Psoas muscle (tissue), 8 donors: Measurements from ENCODE around the gene ACAD8. TPM values are rescaled to one million over a fixed set of nuclear protein-coding genes. Genes with fewer than 3 reads are reported as not detected.
A peak's percentile ranks its signal among the peaks of the same experiment; 100 is the strongest.

Experiments used
- ATAC-seq, 4 donors: fragments of 200-7000 bp; cut with Tn5 transposase; one replicate each; pipeline ENCODE4 v1.9.1; 2020; ENCODE audit warnings: moderate library complexity in 3 of 4, mild to moderate bottlenecking in 2 of 4
- DNase-seq, 2 donors: peaks; one replicate each; pipeline ENCODE4 v3.0.0-alpha.2; 2020
- H3K27ac ChIP-seq: fragments of 200-600 bp; one replicate; pipeline ENCODE4 v1.8.0; 2022
- H3K27me3 ChIP-seq, 3 donors: fragments of 200-600 bp in 1 of 3; one replicate each; pipeline versions ENCODE4 v1.6.1 to v1.8.0; 2013 to 2022; ENCODE audit warnings: low read length in 2 of 3, mild to moderate bottlenecking in 2 of 3, moderate library complexity in 1 of 3; ENCODE audit not compliant: insufficient read depth in 3 of 3
- H3K36me3 ChIP-seq, 2 donors: fragments of 200-600 bp in 1 of 2; one replicate each; pipeline versions ENCODE4 v1.6.1 to v1.8.0; 2013 to 2022; ENCODE audit warnings: low read depth in 1 of 2, mild to moderate bottlenecking in 1 of 2, moderate library complexity in 1 of 2; ENCODE audit not compliant: insufficient read depth in 1 of 2
- H3K4me1 ChIP-seq: fragments of 200-600 bp; one replicate; pipeline ENCODE4 v1.8.0; 2022
- H3K4me3 ChIP-seq: fragments of 200-600 bp; one replicate; pipeline ENCODE4 v1.8.0; 2022; ENCODE audit warnings: mild to moderate bottlenecking
- H3K9me3 ChIP-seq: fragments of 200-600 bp; one replicate; pipeline ENCODE4 v1.8.0; 2022
- WGBS, 3 donors: extraction: QIAGEN DNeasy Blood & Tissue Kit; methylation state at CpG; one replicate each; pipeline versions ENCODE4 v1.1.6 to v1.1.7; 2013; 5-methylcytosine and 5-hydroxymethylcytosine counted together
- intact Hi-C, 2 donors: fragments of 100-400 bp; cut with DNase I; formaldehyde crosslinking; loops; one replicate each; pipeline versions ENCODE4 v1.11.0 to v1.14.2; 2022
- polyA plus RNA-seq, 3 donors: library from polyadenylated mRNA; stranded (reverse); fragments of 200-250 nt; gene quantifications; one replicate each; pipeline ENCODE4 v1.2.3, GENCODE V29; 2013
- total RNA-seq, 4 donors: library from RNA; stranded (reverse); fragmentation: NEBNext Ultra II Directional in 2 of 4; extraction: Animal tissue kit (Norgen Biotek cat#: 25700) in 2 of 4; gene quantifications; one replicate each; pipeline versions ENCODE4 v1.2.1 to v1.2.4, GENCODE V29; 2021 to 2023
- TF ChIP-seq, protein P1 (sequence below): fragments of 200-600 bp; IDR thresholded peaks from one replicate; pipeline ENCODE4 v1.8.0; 2022; ENCODE audit warnings: antibody characterized with exemption
- donor health status: healthy with polysubstance abuse.
- donor health status: DM: no; HTN: no; CAD: no; lungs with moderate emphysema.
- donor health status: Bipolar disorder and iron deficiency.
- donor health status: healthy.
- donor health status: DM: yes; HTN: yes; CAD: no.
- donor health status: DM: no; HTN: no; CAD: no.
- donor health status: DM: no; HTN: no; CAD: no.
- donor health status: DM: yes; HTN: yes; CAD: no.

Gene ACAD8
- total and polyA plus RNA-seq, 7 donors = 20.4 to 34.6 (median 28.2) TPM

DNA sequence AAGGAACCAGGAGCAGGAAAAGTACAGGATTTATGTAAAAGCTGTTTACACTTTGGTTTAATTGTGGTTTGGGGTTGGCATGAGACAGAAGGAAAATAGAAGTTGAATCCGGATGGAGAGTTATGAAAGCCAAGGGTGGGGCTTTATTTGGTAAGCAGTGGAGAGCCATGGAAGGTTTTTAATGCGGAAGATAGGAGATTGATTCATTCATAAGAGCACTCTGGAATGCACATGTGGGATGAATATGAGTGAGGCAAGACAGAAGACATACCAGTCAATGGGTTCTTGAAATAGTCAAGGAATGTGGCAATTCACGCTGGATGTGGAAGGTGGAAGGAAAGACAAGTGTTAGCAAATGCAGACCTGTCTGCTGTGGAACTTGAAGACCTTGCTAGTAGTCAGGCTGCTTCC is 13.5 kb downstream of the ACAD8 start:
- TF ChIP-seq, protein P1, sequence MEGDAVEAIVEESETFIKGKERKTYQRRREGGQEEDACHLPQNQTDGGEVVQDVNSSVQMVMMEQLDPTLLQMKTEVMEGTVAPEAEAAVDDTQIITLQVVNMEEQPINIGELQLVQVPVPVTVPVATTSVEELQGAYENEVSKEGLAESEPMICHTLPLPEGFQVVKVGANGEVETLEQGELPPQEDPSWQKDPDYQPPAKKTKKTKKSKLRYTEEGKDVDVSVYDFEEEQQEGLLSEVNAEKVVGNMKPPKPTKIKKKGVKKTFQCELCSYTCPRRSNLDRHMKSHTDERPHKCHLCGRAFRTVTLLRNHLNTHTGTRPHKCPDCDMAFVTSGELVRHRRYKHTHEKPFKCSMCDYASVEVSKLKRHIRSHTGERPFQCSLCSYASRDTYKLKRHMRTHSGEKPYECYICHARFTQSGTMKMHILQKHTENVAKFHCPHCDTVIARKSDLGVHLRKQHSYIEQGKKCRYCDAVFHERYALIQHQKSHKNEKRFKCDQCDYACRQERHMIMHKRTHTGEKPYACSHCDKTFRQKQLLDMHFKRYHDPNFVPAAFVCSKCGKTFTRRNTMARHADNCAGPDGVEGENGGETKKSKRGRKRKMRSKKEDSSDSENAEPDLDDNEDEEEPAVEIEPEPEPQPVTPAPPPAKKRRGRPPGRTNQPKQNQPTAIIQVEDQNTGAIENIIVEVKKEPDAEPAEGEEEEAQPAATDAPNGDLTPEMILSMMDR = no peak
- ATAC-seq (peak in 1 of 4 donors; percentile 22), DNase-seq (no peak)
- no peaks in the 10 kb centered on the region for H3K9me3 ChIP-seq
- intact Hi-C loops = no loop called here
- peaks cover 0 to 9% (median 0%) of the 10 kb centered on the region in 3 donors for H3K27me3 ChIP-seq
- H3K27ac ChIP-seq = no peak overlapping the region
- WGBS, 3 donors = 56 to 73% (median 72%) methylated on average over 3 of the region's 3 CpGs
- no peak overlapping the region for H3K4me3 ChIP-seq
- H3K4me1 ChIP-seq = no peaks in the 10 kb centered on the region
- H3K36me3 ChIP-seq = peaks cover 0 to 37% of the 10 kb centered on the region in 2 donors

DNA sequence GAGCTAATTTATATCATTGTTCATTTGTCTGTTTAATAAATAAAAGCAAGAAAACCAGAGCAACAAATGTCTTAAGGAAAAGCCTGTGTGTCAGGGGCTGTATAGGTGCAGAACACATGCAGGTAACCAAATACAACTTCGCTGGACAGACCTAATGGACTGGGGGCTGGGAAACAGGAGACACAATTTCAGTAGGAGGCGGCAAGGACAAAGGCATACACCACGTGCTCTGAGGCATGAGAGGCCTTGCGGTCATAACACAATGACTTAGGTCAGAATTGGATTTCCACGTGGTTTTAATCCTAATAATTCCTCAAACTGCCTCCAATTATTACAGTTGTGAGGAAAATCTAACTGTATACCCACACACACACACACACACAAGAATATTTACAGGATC is 14.1 kb downstream of the ACAD8 start:
- Histone ChIP-seq H3K4me1 (no peaks in the 10 kb centered on the region), H3K27ac (no peak overlapping the region), H3K4me3 (no peak overlapping the region), H3K9me3 (no peaks in the 10 kb centered on the region), H3K36me3 (peaks cover 0 to 31% of the 10 kb centered on the region in 2 donors), H3K27me3 (peaks cover 0 to 11% (median 0%) of the 10 kb centered on the region in 3 donors)
- WGBS, 3 donors = 66 to 75% (median 73%) methylated on average over 5 of the region's 5 CpGs
- ATAC-seq (no peak), DNase-seq (no peak)
- intact Hi-C loops = no loop called here
- TF ChIP-seq, protein P1 = no peak

DNA sequence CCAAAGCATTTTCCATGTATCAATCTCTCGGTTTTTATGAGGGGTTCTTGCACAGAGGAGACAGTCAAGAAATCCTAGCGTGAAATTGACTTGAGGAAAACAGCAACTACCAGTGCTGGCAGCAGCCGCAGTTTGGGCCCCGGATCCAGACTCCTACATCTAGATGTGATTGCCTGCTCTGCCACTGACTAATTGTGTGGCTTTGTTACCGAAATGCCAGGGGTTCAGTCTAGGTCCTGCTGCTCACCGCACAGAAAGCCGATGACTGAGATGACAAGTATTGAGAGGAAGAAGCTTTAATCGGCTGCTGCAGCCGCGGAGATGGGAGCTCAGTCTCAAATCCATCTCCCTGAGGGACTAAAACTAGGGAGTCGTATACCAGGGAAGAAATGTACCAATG is 14.6 kb downstream of the ACAD8 start:
- H3K4me1 ChIP-seq = no peaks in the 10 kb centered on the region
- H3K27me3 ChIP-seq = peaks cover 0 to 14% (median 3%) of the 10 kb centered on the region in 3 donors
- DNase-seq = no peak
- 55 to 63% (median 62%) methylated on average over 11 of the region's 11 CpGs for WGBS, 3 donors
- intact Hi-C loops = no loop called here
- ATAC-seq = no peak
- H3K4me3 ChIP-seq = no peak overlapping the region
- TF ChIP-seq, protein P1 = no peak
- H3K36me3 ChIP-seq = peaks cover 0 to 26% of the 10 kb centered on the region in 2 donors
- H3K9me3 ChIP-seq = no peaks in the 10 kb centered on the region
- H3K27ac ChIP-seq = no peak overlapping the region

DNA sequence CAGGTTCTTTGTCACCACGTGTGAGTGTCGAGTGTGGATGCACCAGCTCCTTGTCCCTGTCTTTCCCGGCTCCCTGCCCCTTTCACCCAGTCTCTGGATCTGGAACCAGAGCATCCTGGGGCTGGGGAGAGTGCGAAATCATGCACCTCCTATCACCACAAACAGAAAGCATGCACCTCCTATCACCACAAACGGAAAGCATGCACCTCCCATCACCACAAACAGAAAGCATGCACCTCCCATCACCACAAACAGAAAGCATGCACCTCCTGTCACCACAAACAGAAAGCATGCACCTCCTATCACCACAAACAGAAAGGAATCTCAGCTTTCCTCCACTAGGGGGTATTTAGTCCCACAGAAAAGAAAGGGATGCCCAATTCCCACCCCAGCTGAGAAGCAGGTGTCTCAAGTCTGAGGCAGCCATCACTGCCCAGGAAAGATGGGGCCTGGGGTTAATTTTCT is 16.9 kb downstream of the ACAD8 start:
- no peak for ATAC-seq
- Histone ChIP-seq H3K4me3 (no peak overlapping the region), H3K27me3 (peaks cover 0 to 37% (median 5%) of the 10 kb centered on the region in 3 donors), H3K36me3 (peaks cover 0 to 3% of the 10 kb centered on the region in 2 donors), H3K4me1 (no peaks in the 10 kb centered on the region), H3K27ac (no peak overlapping the region), H3K9me3 (no peaks in the 10 kb centered on the region)
- DNase-seq = no peak
- intact Hi-C loops = no loop called here
- 41 to 53% (median 48%) methylated on average over 5 of the region's 5 CpGs for WGBS, 3 donors
- TF ChIP-seq, protein P1 = no peak

DNA sequence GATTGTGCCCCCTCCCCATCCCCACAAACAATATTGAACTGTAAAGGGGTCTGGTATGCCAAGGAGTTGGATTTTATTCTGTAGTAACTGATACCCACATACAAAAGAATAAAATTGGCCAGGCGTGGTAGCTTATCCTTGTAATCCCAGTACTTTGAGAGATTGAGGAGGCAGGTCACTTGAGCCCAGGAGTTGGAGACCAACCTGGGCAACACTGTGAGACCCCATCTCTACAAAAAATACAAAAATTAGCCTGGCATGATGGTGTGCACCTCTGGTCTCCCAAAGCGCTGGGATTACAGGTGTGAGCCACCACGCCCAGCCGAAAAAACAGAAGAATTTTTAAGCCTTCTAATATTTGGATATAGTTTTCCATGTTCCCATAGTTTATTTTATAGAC is 18.6 kb downstream of the ACAD8 start:
- Histone ChIP-seq H3K4me1 (peaks cover 3% of the 10 kb centered on the region), H3K4me3 (no peak overlapping the region), H3K36me3 (no peaks in the 10 kb centered on the region), H3K27me3 (peaks cover 0 to 54% (median 14%) of the 10 kb centered on the region in 3 donors), H3K27ac (no peak overlapping the region), H3K9me3 (no peaks in the 10 kb centered on the region)
- intact Hi-C loops = no loop called here
- TF ChIP-seq, protein P1 = no peak
- WGBS, 3 donors = 88 to 93% (median 90%) methylated on average over 4 of the region's 4 CpGs
- no peak for ATAC-seq
- DNase-seq = no peak
